ENCODE measurements around the gene STOX1.

- no peak for TF ChIP-seq CTCF (conservative IDR thresholded peaks at IDR 0.05; ENCODE audit: low read depth, low read length)
- TF ChIP-seq EZH2phosphoT487 (IDR thresholded peaks at IDR 0.05; ENCODE audit: borderline replicate concordance, low read length) = no peak
Observed at GRCh38 chr10:68837626-68838322, 10.4 kb downstream of the STOX1 start.

Data from PC-3 (cell line).